Endothelial cell of hepatic sinusoid (primary cell): ENCODE results near the gene ANO6.
"Not testable (repeated sequence)": the region's sequence is repeated elsewhere in the genome, so short reads cannot be mapped to it uniquely, and the experiment has no call there.

Experiments
- in situ Hi-C: cut with HindIII; loops from 2 replicates; pipeline ENCODE4 v1.10.0; 2017; ENCODE audit warnings: low sequenced_read_pairs

Gene ANO6

GRCh38 chr12:45235087-45236025 lies 19.5 kb downstream of the ANO6 start:
- in situ Hi-C loops, result no loop called here

DNA sequence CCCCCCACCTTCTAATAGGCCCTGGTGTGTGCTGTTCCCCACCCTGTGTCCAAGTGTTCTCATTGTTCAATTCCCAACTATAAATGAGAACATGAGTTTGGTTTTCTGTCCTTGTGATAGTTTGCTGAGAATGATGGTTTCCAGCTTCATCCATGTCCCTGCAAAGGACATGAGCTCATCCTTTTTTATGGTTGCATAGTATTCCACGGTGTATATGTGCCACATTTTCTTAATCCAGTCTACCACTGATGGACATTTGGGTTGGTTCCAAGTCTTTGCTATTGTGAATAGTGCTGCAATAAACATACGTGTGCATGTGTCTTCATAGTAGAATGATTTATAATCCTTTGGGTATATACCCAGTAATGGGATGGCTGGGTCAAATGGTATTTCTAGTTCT lies 20.5 kb downstream of the ANO6 start:
- in situ Hi-C loops, result not testable (repeated sequence)

DNA sequence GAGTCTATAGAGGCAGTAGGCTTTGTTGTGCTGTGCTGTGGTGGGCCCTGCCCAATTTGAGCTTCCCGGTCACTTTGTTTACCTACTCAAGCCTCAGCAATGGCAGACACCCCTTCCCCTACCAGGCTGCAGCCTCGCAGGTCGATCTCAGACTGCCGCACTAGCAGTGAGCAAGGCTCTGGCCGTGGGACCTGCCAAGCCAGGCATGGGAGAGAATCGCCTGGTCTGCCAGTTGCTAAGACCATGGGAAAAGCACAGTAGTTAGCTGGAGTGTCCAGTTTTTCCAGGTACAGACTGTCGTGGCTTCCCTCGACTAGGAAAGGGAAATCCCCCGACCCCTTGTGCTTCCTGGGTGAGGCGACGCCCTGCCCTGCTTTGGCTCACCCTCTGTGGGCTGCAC lies 26.3 kb downstream of the ANO6 start:
- in situ Hi-C loops, result no loop called here

DNA sequence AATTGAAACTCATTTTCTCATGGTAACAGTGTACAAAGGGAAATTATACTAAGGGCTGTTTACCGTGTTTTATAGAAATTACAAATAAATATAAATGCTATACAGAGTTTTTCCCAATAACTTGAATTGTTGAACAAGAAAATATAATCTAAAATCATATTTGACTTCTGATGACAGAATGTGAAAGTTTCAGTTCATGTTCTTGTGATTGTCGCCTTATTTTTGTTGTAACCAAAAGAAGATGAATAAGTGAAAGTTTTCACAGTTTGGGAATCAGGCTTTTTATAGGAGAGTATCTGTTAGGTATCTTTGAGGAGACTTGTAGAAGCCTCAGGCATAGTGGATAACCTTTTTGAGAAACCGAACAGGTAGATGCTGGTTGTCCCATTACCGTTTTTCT lies 28.1 kb downstream of the ANO6 start:
- in situ Hi-C loops, result no loop called here

DNA sequence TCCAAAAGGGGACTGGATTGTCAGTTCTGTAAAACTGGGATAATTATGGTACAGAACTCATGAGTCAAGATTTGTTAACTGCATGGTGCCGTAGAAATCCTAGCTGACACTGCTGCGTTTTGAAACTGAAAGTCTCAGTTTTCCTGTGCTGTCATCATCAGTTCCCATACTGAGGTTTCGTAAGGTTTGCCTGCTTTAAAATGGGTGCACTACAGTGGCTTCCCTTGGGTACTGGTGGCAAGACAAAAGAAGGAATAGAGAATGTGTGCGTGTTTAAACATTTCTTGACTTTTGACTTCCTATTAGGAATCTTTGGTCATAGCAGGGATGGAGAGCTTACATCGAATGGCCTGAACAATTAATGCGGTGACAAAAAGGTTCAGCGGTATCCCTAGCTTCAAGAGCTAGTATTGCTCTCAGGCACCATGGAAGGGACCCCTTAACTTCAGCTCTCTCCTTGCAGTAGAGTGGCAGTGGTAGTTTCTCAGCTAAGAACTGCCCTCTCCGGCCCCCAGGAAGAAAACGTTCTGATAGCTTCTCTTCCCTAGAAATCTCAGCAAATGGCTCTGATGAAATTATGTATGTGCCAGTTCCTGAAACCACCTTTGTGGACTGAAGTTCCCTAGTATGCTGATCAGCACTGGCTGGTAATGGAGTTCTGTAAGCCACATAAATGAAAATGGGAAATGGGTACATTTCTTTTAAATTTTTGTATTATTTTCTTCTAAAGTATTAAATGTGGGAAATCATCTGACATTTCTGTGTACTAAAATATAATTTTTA lies 28.9 kb downstream of the ANO6 start:
- in situ Hi-C loops, result no loop called here

DNA sequence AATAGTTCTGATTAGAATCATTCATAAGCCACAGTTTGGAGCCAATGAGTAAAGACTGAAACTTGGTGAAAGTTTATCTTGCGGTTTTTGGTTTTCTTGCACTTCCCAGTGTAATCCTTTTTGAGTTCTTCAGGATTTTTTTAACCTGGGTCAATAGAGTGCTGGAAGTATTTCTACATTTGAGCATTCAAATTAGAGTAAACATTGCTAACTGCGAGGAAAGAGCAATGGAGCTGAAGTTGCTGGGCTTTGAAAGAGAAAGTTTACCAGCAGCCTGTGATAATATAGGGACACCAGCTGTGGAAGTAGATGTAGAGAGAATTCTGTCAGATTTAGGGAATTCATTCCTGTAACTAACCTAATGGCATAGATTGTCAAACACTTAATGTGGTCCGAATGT lies 30.3 kb downstream of the ANO6 start:
- in situ Hi-C loops, result no loop called here

- in situ Hi-C loops, result no loop called here
These were observed 31.7 kb downstream of the ANO6 start for GRCh38 chr12:45247589-45247988.

DNA sequence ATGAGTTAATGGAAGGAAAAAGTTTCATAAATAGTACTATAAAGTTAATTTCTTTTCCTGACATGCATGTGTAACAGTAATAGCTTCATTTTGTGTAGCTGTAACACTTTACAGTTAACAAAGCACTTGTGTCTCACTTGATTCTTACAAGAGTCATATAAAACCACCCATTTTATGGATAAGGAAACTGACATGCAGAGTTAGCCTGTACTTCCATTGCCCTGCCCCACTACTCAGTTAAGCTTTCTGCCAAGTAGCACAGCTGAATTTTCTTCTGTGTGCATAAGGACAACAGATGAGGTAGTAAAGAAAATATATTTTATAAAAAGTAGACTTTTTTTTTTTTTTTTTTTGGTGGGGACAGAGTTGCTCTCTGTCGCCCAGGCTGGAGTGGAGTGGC lies 32.2 kb downstream of the ANO6 start:
- in situ Hi-C loops, result no loop called here

GRCh38 chr12:45254254-45254653 lies 38.4 kb downstream of the ANO6 start:
- in situ Hi-C loops, result loop anchor here (5.0 kb wide), 1 partner anchor 83 kb away; no protein-coding TSS in a partner anchor

GRCh38 chr12:45256721-45257120 lies 40.8 kb downstream of the ANO6 start:
- in situ Hi-C loops, result no loop called here

GRCh38 chr12:45257185-45257930 lies 41.5 kb downstream of the ANO6 start:
- in situ Hi-C loops, result no loop called here

DNA sequence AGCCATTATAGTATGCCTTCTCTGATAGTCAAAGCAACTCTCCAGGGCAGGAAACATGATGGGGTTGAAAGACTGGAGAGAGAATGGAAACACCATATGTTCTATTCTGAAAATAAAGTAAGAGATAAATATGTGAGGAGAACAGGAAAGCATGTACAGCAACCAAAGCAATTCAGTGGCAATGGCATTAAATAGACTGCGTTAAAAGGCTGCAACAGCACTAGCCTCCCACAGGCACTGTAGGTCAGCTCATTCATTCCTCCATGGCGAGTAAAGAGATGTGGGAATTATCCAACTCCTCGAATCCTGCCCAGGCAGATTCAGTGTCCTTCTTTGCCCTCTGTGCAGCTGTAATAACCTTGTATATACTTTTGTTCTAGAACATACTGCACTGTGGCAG lies 43.8 kb downstream of the ANO6 start:
- in situ Hi-C loops, result no loop called here

GRCh38 chr12:45260104-45260815 lies 44.4 kb downstream of the ANO6 start:
- in situ Hi-C loops, result no loop called here

DNA sequence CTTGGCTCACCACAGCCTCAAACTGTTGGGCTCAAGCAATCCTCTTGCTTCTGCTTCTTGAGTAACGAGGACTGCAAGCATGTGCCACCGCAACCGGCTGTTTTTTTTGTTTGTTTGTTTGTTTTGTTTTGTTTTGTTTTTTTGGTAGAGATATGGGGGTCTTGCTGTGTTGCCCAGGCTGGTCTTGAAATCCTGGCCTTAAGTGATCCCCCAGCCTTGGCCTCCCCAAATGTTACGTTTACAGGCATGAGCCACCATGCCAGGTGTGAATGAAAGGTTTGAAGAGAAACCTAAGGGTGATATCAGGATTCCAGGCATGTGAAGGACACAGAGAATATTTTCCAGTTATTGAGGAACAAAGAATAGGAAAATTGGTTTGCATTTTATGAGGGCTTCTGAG lies 45.0 kb downstream of the ANO6 start:
- in situ Hi-C loops, result no loop called here

- in situ Hi-C loops, result not testable (repeated sequence)
These were observed 46.3 kb downstream of the ANO6 start for GRCh38 chr12:45262185-45262584.

DNA sequence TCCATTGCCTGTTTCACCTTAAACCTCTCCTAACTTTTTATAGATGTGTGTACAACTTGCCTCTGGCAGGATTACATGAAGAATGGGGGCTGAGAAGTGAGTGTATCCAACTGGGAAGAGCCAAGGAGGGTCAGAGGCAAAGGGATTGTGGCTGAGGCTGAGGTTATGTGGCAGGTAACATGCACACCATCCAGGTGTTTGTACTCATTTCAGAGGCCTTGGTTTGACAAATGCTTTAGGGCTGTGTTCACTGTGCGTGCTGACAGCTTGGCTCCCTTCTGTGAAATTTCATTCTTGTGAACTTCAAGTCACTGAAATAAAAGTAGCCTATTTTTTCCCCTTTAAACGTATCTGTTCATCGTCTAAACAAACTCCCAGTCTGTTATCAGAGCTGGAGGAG lies 47.7 kb downstream of the ANO6 start:
- in situ Hi-C loops, result no loop called here

- in situ Hi-C loops, result no loop called here
These were observed 52.9 kb downstream of the ANO6 start for GRCh38 chr12:45268672-45269411.

DNA sequence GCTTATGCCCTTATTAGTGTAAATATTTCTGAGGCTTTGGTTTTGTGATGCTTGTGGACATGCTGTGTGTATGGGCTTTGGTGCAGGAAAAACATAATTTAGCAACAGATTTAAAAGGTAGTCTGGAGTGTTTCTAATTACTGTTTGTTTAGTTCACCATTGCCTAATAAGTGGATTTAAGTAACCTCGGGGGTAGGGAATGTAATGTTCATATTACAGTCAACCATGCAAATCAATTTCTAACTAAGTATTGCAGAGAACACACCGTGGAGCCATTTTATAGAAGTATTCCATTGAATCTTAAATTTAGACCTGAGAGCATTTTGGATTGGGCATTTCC lies 53.5 kb downstream of the ANO6 start:
- in situ Hi-C loops, result no loop called here

DNA sequence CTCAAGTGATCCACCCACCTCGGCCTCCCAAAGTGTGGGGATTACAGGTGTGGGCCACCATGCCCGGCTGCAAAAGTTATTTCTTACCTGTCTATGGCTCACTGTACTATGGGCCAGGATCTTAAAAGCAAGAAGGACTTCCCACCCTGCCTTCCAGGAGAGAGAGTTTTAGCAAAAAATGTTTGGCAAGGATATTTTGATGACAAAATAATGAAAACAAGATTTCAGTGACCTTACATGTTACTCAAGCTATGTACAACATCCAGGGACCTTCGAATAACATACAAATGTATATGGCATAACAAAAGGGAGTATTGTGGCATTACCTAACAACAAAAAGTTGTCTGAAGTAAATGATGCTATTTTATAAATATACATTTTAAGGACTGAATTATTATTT lies 55.1 kb downstream of the ANO6 start:
- in situ Hi-C loops, result no loop called here

GRCh38 chr12:45273717-45274271 lies 57.9 kb downstream of the ANO6 start:
- in situ Hi-C loops, result no loop called here
